GM23338 (cell line): ENCODE measurements around the gene RGS6. TPM values are rescaled to one million over a fixed set of nuclear protein-coding genes. Genes with fewer than 3 reads are reported as not detected.

ENCODE experiments used
- ATAC-seq: fragments of 200-7000 bp; cut with Tn5 transposase; 3 replicates; pipeline ENCODE4 v1.9.1; 2020
- DNase-seq: peaks from one replicate; pipeline ENCODE4 v3.0.0-alpha.2; 2015; ENCODE audit warnings: low spot score
- H2AFZ ChIP-seq: fragments of 200-600 bp; sonication (generic); 2 replicates; pipeline ENCODE4 v1.8.0; 2016; ENCODE audit warnings: antibody characterized with exemption, mild to moderate bottlenecking, moderate library complexity
- H3F3A ChIP-seq: fragments of 200-600 bp; sonication (generic); replicated peaks from 2 replicates; pipeline ENCODE4 v1.8.0; 2017; ENCODE audit warnings: antibody characterized with exemption, mixed run types, low read depth
- H3K27ac ChIP-seq: fragments of 200-600 bp; sonication (generic); 2 replicates; pipeline ENCODE4 v1.6.1; 2016; ENCODE audit warnings: low read depth
- H3K27me3 ChIP-seq: fragments of 200-600 bp; sonication (generic); 2 replicates; pipeline ENCODE4 v1.8.0; 2016; ENCODE audit warnings: mild to moderate bottlenecking, mixed run types, moderate library complexity; ENCODE audit not compliant: insufficient read depth
- H3K36me3 ChIP-seq: fragments of 200-600 bp; sonication (generic); 2 replicates; pipeline ENCODE4 v1.8.0; 2016; ENCODE audit warnings: mild to moderate bottlenecking; ENCODE audit not compliant: insufficient read depth
- H3K4me1 ChIP-seq: fragments of 200-600 bp; sonication (generic); 2 replicates; pipeline ENCODE4 v1.8.0; 2016; ENCODE audit warnings: mild to moderate bottlenecking, moderate library complexity; ENCODE audit not compliant: insufficient read depth
- H3K4me2 ChIP-seq: fragments of 200-600 bp; sonication (generic); 2 replicates; pipeline ENCODE4 v1.7.1; 2017; ENCODE audit warnings: mixed run types
- H3K4me3 ChIP-seq: fragments of 200-600 bp; sonication (generic); 2 replicates; pipeline ENCODE4 v1.6.1; 2016; ENCODE audit warnings: mixed run types
- H3K79me2 ChIP-seq: fragments of 200-600 bp; sonication (generic); replicated peaks from 2 replicates; pipeline ENCODE4 v1.8.0; 2017; ENCODE audit warnings: mild to moderate bottlenecking; ENCODE audit not compliant: insufficient read depth
- H3K9me2 ChIP-seq: fragments of 200-600 bp; sonication (generic); 2 replicates; pipeline ENCODE4 v1.8.0; 2017; ENCODE audit not compliant: insufficient read depth
- H4K20me1 ChIP-seq: fragments of 200-600 bp; sonication (generic); replicated peaks from 2 replicates; pipeline ENCODE4 v1.8.0; 2017; ENCODE audit warnings: mild to moderate bottlenecking; ENCODE audit not compliant: insufficient read depth
- H3K27ac Mint-ChIP-seq: 2 replicates; pipeline ENCODE4 v1.8.0; 2020; ENCODE audit warnings: inconsistent platforms, mild to moderate bottlenecking, moderate library complexity, mixed read lengths
- H3K27me3 Mint-ChIP-seq: 3 replicates; pipeline ENCODE4 v1.8.0; 2022; ENCODE audit warnings: low read depth, mild to moderate bottlenecking, moderate library complexity, mixed read lengths, inconsistent platforms; ENCODE audit not compliant: insufficient read depth, poor library complexity
- H3K36me3 Mint-ChIP-seq: 3 replicates; pipeline ENCODE4 v1.8.0; 2021; ENCODE audit warnings: low read depth, mild to moderate bottlenecking, inconsistent platforms, moderate library complexity, mixed read lengths
- H3K4me1 Mint-ChIP-seq: 3 replicates; pipeline ENCODE4 v1.8.0; 2020; ENCODE audit warnings: mild to moderate bottlenecking, inconsistent platforms, mixed read lengths
- H3K4me3 Mint-ChIP-seq: 3 replicates; pipeline ENCODE4 v1.8.0; 2021; ENCODE audit warnings: moderate library complexity, mild to moderate bottlenecking, inconsistent platforms, mixed read lengths
- H3K9me3 Mint-ChIP-seq: 3 replicates; pipeline ENCODE4 v1.8.0; 2020; ENCODE audit warnings: moderate library complexity, mild to moderate bottlenecking, inconsistent platforms, mixed read lengths
- CREB1 ChIP-seq: fragments of 250-450 bp; sonication (Bioruptor Pico); IDR thresholded peaks from 2 replicates; pipeline ENCODE4 v1.5.0; 2020; ENCODE audit warnings: low read depth, mild to moderate bottlenecking, moderate library complexity
- CTCF ChIP-seq, 2 experiments: fragments of 200-600 bp in 1 of 2; sonication (generic) in 1 of 2; conservative IDR thresholded peaks; 2 replicates each; pipeline versions ENCODE4 v1.5.1 to v1.6.1; 2016 to 2017; ENCODE audit warnings: antibody characterized with exemption in 2 of 2, low read depth in 2 of 2, mild to moderate bottlenecking in 2 of 2, moderate library complexity in 1 of 2
- EZH2 ChIP-seq: fragments of 200-600 bp; sonication (generic); IDR thresholded peaks from one replicate; pipeline ENCODE4 v1.8.0; 2017; ENCODE audit warnings: antibody characterized with exemption, mild to moderate bottlenecking, low read depth; ENCODE audit not compliant: unreplicated experiment
- EZH2phosphoT487 ChIP-seq: fragments of 200-600 bp; sonication (generic); IDR thresholded peaks from one replicate; pipeline ENCODE4 v1.8.1; 2018; ENCODE audit warnings: antibody characterized with exemption; ENCODE audit not compliant: unreplicated experiment
- JUNB ChIP-seq: IDR thresholded peaks from one replicate; pipeline ENCODE4 v1.6.1; 2016; ENCODE audit warnings: antibody characterized with exemption; ENCODE audit not compliant: unreplicated experiment
- NANOG ChIP-seq: IDR thresholded peaks from 2 replicates; pipeline ENCODE4 v1.6.1; 2016; ENCODE audit warnings: antibody characterized with exemption, borderline replicate concordance
- POLR2AphosphoS5 ChIP-seq: IDR thresholded peaks from 2 replicates; pipeline ENCODE4 v1.6.1; 2016; ENCODE audit warnings: antibody characterized with exemption, low read depth
- STAT1 ChIP-seq: IDR thresholded peaks from one replicate; pipeline ENCODE4 v1.6.1; 2016; ENCODE audit warnings: antibody characterized with exemption; ENCODE audit not compliant: unreplicated experiment
- ZNF114 ChIP-seq: fragments of 250-450 bp; sonication (Bioruptor Pico); IDR thresholded peaks from 2 replicates; pipeline ENCODE4 v1.5.0; 2020; ENCODE audit warnings: mild to moderate bottlenecking, moderate library complexity
- ZNF331 ChIP-seq: fragments of 250-450 bp; sonication (Bioruptor Pico); IDR thresholded peaks from 2 replicates; pipeline ENCODE4 v1.5.0; 2020; ENCODE audit warnings: low read depth, mild to moderate bottlenecking, moderate library complexity
- ZNF462 ChIP-seq: fragments of 250-450 bp; sonication (Bioruptor Pico); IDR thresholded peaks from 2 replicates; pipeline ENCODE4 v1.5.0; 2020; ENCODE audit warnings: mild to moderate bottlenecking, moderate library complexity
- polyA plus RNA-seq: library from polyadenylated mRNA; unstranded; fragments of >200 nt; fragmentation: Nextera tagmentation; extraction: Ambion mirVana; gene quantifications from 2 replicates; pipeline ENCODE4 v1.2.1, GENCODE V29; 2016
- total RNA-seq: library from RNA; depleted of rRNA; stranded (reverse); fragments of >200 nt; shearing (Covaris generic); gene quantifications from 2 replicates; pipeline ENCODE4 v1.2.3, GENCODE V29; 2014
- TF ChIP-seq, protein P1 (sequence below): IDR thresholded peaks from one replicate; pipeline ENCODE4 v1.6.1; 2018; ENCODE audit warnings: antibody characterized with exemption; ENCODE audit not compliant: unreplicated experiment
- TF ChIP-seq, protein P2 (sequence below): IDR thresholded peaks from 2 replicates; pipeline ENCODE4 v1.6.1; 2016; ENCODE audit warnings: antibody characterized with exemption

Gene RGS6
- total and polyA plus RNA-seq, 2 experiments from 2014 or later, result 0.66 to 0.83 TPM

DNA sequence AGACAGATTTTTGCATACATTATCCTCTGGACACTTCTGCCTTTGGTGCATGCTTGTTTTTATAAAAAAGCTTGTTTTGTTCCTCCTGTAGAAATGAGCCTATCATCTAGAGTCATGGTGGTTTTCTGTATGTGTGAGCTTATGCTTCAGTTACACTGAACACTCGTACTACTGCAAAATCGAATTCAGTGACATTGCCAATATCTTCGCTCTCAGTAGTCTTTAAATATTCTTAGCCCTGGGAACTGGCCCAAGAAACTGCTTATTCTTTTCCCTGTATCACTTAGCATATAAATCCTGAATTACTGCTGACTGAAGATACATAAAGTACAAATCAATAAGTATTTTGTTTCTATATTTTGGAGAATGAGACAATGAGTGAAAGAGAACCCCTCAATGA is 70.5 kb downstream of the RGS6 start:
- ATAC-seq (no peak), DNase-seq (no peak)
- Mint-ChIP-seq H3K27ac (no peak overlapping the region), H3K4me3 (no peak overlapping the region), H3K4me1 (no peaks in the 10 kb centered on the region), H3K36me3 (no peaks in the 10 kb centered on the region), H3K9me3 (peaks cover 3% of the 10 kb centered on the region; the same call in 2 of the 3 replicates), H3K27me3 (peaks cover 3% of the 10 kb centered on the region)
- Histone ChIP-seq H3K4me1 (no peaks in the 10 kb centered on the region), H3K27ac (no peak overlapping the region), H3K4me2 (no peak overlapping the region), H2AFZ (no peak overlapping the region), H3K4me3 (no peak overlapping the region), H3K27me3 (no peaks in the 10 kb centered on the region), H3K79me2 (no peaks in the 10 kb centered on the region), H3K9me2 (no peaks in the 10 kb centered on the region), H4K20me1 (no peaks in the 10 kb centered on the region), H3K36me3 (no peaks in the 10 kb centered on the region), H3F3A (no peaks in the 10 kb centered on the region)
- TF ChIP-seq STAT1 (no peak), ZNF114 (CRISPR knock-in tag) (no peak), ZNF331 (no peak), EZH2phosphoT487 (no peak), NANOG (no peak), JUNB (no peak), CREB1 (CRISPR knock-in tag) (no peak), EZH2 (no peak), CTCF (conservative IDR thresholded peaks at IDR 0.05; ENCODE audit: low read depth in 2 of 2) (no peak), POLR2AphosphoS5 (no peak), ZNF462 (CRISPR knock-in tag) (no peak)
- TF ChIP-seq, protein P1, sequence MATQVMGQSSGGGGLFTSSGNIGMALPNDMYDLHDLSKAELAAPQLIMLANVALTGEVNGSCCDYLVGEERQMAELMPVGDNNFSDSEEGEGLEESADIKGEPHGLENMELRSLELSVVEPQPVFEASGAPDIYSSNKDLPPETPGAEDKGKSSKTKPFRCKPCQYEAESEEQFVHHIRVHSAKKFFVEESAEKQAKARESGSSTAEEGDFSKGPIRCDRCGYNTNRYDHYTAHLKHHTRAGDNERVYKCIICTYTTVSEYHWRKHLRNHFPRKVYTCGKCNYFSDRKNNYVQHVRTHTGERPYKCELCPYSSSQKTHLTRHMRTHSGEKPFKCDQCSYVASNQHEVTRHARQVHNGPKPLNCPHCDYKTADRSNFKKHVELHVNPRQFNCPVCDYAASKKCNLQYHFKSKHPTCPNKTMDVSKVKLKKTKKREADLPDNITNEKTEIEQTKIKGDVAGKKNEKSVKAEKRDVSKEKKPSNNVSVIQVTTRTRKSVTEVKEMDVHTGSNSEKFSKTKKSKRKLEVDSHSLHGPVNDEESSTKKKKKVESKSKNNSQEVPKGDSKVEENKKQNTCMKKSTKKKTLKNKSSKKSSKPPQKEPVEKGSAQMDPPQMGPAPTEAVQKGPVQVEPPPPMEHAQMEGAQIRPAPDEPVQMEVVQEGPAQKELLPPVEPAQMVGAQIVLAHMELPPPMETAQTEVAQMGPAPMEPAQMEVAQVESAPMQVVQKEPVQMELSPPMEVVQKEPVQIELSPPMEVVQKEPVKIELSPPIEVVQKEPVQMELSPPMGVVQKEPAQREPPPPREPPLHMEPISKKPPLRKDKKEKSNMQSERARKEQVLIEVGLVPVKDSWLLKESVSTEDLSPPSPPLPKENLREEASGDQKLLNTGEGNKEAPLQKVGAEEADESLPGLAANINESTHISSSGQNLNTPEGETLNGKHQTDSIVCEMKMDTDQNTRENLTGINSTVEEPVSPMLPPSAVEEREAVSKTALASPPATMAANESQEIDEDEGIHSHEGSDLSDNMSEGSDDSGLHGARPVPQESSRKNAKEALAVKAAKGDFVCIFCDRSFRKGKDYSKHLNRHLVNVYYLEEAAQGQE, result no peak
- TF ChIP-seq, protein P2, sequence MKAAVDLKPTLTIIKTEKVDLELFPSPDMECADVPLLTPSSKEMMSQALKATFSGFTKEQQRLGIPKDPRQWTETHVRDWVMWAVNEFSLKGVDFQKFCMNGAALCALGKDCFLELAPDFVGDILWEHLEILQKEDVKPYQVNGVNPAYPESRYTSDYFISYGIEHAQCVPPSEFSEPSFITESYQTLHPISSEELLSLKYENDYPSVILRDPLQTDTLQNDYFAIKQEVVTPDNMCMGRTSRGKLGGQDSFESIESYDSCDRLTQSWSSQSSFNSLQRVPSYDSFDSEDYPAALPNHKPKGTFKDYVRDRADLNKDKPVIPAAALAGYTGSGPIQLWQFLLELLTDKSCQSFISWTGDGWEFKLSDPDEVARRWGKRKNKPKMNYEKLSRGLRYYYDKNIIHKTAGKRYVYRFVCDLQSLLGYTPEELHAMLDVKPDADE, result no peak
